B cell (primary cell): ENCODE data around the gene NEU4.
"Not testable (repeated sequence)": the region's sequence is repeated elsewhere in the genome, so short reads cannot be mapped to it uniquely, and the experiment has no call there.

ENCODE experiments used
- EZH2 ChIP-seq: IDR thresholded peaks from 2 replicates; pipeline ENCODE4 v1.6.1; 2012; ENCODE audit warnings: borderline replicate concordance, low read depth, mild to moderate bottlenecking, moderate library complexity, low read length; ENCODE audit not compliant: insufficient read depth, poor library complexity, severe bottlenecking
- TF ChIP-seq, protein P1 (sequence below): fragments of 200-600 bp; IDR thresholded peaks from one replicate; pipeline ENCODE4 v1.8.0; 2022; ENCODE audit warnings: antibody characterized with exemption, mild to moderate bottlenecking

DNA sequence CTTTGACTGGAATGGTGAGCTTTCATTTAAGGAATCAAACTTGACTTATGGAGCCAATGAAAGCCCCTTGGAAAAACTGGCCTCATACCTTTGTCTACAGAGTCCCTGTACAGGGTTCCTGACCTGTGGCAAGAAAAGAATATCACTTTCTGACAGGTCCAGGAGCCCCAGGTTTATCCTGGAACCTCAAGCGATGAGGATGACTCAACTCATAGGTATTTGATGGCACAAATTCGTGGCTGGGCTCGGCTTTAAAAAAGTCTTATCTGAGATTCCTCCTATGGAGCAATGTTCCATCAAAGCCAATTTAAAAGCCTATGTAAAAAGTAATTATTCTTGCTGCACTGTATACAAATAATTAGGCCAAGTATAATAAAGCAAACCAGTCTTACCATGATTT lies 17.6 kb upstream of the NEU4 start:
- TF ChIP-seq, protein P1, sequence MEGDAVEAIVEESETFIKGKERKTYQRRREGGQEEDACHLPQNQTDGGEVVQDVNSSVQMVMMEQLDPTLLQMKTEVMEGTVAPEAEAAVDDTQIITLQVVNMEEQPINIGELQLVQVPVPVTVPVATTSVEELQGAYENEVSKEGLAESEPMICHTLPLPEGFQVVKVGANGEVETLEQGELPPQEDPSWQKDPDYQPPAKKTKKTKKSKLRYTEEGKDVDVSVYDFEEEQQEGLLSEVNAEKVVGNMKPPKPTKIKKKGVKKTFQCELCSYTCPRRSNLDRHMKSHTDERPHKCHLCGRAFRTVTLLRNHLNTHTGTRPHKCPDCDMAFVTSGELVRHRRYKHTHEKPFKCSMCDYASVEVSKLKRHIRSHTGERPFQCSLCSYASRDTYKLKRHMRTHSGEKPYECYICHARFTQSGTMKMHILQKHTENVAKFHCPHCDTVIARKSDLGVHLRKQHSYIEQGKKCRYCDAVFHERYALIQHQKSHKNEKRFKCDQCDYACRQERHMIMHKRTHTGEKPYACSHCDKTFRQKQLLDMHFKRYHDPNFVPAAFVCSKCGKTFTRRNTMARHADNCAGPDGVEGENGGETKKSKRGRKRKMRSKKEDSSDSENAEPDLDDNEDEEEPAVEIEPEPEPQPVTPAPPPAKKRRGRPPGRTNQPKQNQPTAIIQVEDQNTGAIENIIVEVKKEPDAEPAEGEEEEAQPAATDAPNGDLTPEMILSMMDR, result not testable (repeated sequence)
- not testable (repeated sequence) for TF ChIP-seq EZH2
